ENCODE results near the gene PLAA.

PLAA gene

DNA sequence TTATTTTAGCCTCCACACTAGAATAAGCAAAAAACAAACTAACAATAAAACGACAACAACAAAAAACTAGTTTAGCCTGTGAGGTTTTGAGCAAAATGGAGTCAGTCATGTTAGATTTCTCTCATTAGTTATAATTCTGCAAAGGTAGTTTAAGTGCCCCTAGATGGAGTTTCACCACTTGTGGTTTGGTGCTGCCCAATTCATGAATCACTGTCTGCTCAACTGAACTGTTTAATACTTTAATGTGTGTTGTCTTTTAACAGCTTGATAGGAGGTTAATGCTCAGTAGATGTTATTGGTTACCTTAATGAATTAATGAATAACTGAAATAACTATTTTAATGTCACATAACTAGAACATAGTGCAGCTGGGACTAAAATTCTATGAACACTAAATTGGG lies 3.5 kb upstream of the PLAA start:
- TF ChIP-seq, protein P1, sequence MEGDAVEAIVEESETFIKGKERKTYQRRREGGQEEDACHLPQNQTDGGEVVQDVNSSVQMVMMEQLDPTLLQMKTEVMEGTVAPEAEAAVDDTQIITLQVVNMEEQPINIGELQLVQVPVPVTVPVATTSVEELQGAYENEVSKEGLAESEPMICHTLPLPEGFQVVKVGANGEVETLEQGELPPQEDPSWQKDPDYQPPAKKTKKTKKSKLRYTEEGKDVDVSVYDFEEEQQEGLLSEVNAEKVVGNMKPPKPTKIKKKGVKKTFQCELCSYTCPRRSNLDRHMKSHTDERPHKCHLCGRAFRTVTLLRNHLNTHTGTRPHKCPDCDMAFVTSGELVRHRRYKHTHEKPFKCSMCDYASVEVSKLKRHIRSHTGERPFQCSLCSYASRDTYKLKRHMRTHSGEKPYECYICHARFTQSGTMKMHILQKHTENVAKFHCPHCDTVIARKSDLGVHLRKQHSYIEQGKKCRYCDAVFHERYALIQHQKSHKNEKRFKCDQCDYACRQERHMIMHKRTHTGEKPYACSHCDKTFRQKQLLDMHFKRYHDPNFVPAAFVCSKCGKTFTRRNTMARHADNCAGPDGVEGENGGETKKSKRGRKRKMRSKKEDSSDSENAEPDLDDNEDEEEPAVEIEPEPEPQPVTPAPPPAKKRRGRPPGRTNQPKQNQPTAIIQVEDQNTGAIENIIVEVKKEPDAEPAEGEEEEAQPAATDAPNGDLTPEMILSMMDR (IDR thresholded peaks at IDR 0.05; ENCODE audit: insufficient read depth, low read depth, low read length, missing control alignments): no peak
- H3K4me3 ChIP-seq (ENCODE audit: low read length): no peak overlapping the region
- DNase-seq (ENCODE audit: low read depth): no peak

DNA sequence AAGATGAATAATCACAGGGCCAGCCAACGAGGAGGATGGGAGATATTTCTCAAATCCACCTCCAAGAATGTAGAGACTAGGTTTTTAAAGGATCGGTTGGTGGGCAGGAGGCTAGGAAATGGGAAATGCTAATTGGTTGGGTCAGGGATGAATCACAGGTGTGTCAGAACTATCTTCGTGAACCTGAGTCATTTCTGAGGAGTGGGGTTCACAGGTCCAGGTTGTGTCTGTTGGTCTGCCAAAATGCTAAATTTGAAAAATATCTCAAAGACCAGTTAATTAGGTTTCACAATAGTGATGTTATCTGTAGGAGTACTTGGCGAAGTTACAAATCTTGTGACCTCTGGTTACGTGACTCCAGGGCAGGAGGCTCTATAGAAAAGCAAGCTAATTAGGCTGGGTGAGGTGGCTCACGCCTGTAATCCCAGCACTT lies 2.6 kb upstream of the PLAA start:
- peak; percentile 46 for DNase-seq (ENCODE audit: low read depth)
- TF ChIP-seq, protein P1 (IDR thresholded peaks at IDR 0.05; ENCODE audit: insufficient read depth, low read depth, low read length, missing control alignments): no peak
- no peak overlapping the region for H3K4me3 ChIP-seq (ENCODE audit: low read length)

DNA sequence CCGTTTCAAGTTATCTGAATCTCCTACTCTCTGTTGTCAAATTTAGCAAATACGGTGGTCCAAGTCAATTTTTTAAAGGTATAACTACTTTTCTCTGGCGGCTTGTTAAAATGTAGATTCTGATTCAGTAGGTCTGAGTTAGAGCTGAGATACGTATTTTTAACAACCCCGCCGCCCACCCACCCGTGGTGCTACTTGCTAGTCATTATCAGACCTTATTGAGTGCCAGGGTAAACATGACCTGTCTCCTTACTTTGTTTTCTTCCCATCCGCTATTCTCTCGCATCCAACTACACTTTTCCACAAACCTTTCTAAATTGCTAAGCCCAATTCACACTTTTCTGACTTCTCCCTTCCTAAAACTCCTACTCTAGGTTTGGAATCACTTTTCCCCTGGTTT lies 694 bp upstream of the PLAA start:
- TF ChIP-seq, protein P1 (IDR thresholded peaks at IDR 0.05; ENCODE audit: insufficient read depth, low read depth, low read length, missing control alignments): no peak
- DNase-seq (ENCODE audit: low read depth): no peak
- H3K4me3 ChIP-seq (ENCODE audit: low read length): peak overlapping the region; percentile 67

DNA sequence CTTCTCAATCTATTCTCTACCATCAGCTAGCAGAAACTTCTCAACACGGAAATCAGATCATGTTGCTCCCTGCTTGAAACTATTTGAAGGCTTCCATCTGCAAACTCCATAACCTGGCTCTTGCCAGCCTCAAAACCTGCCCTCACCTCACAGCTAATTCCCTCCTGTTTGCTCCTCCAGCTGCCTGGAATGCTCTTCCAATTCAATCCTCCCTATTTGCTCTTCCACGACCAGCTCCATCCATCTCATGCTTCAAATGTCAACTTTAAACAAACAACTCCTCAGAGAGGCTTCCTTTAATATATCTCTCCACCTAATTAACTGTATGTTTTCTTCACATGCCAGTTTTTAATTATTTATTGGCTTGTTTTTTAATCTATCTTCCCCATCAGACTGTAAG lies 1.5 kb downstream of the PLAA start:
- TF ChIP-seq, protein P1 (IDR thresholded peaks at IDR 0.05; ENCODE audit: insufficient read depth, low read depth, low read length, missing control alignments): no peak
- peak overlapping the region; percentile 67 for H3K4me3 ChIP-seq (ENCODE audit: low read length)
- no peak for DNase-seq (ENCODE audit: low read depth)

DNA sequence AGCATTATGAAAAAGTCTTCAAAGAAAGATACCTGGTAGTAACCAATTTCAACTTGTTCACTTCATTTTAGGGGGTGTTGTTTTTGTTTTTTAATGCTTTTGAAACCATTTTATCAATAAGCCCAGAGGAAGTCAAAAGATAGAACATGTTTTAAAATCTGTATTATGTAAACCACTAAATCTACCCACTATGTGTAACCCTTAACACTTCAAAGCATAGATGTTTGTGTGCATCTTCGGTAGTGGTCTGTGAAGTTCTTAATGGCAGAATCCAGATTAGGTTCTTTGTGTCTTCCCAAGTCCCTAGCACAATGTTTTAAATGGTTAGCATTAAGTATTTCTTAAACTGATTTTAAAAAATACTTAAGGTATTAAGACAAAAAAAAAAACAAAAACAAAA lies 6.3 kb downstream of the PLAA start:
- DNase-seq (ENCODE audit: low read depth): no peak
- H3K4me3 ChIP-seq (ENCODE audit: low read length): no peak overlapping the region
- TF ChIP-seq, protein P1 (IDR thresholded peaks at IDR 0.05; ENCODE audit: insufficient read depth, low read depth, low read length, missing control alignments): no peak

DNA sequence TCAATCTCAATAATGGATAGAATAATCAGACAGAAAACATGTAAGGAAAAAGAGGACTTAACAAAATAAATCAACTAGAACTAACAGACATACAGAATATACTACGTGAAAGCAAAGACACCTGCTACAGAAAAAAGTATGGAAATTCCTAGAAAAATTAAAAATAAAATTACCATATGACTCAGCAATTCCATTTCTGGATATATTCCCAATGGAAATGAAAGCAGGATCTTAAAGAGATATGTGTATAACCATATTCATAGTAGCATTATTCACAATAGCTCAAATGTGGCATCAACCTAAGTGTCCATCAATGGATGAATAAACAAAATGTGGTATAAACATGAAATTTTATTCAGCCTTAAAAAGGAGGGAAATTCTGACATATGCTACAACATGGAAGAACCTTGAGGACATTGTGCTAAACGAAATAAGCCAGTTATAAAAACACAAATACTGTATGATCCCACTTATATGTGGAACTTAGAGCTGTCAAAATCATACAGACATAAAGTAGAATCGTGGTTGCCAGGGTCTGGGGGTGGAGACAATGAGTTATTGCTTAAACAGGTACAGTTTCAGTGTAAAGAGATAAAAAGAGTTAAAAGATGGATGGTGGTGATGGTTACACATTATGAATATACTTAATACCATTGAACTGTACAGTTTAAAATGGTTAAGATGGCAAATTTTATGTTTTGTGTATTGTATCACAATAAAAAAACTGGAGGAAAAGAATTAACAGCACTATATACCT lies 6.9 kb downstream of the PLAA start:
- TF ChIP-seq, protein P1 (IDR thresholded peaks at IDR 0.05; ENCODE audit: insufficient read depth, low read depth, low read length, missing control alignments): no peak
- DNase-seq (ENCODE audit: low read depth): no peak
- H3K4me3 ChIP-seq (ENCODE audit: low read length): no peak overlapping the region

DNA sequence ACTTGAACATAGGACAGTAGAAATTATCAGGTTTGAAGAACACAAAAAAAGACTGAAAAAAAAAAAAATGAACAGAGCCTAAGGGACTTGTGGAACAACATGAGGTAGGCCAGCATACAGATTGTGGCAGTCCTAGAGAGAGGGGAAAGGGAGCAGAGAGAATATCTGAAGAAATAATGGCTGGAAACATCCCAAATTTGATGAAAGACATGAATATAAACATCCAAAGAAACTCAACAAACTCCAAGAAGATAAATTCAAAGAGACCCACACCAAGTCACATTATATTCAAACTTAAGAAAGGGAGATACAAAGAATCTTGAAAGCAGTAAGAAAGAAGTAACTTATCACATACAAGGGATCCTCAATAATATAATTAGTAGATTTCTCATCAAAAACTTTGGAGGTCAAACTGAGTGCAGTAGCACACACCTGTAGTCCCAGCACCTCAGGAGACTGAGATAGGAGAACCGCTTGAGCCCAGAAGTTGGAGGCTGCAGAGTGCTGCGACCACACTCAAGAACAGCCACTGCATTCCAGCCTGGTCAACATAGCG lies 9.1 kb downstream of the PLAA start:
- H3K4me3 ChIP-seq (ENCODE audit: low read length): no peak overlapping the region
- TF ChIP-seq, protein P1 (IDR thresholded peaks at IDR 0.05; ENCODE audit: insufficient read depth, low read depth, low read length, missing control alignments): no peak
- no peak for DNase-seq (ENCODE audit: low read depth)

Measured in epithelial cell of esophagus (primary cell).